HEK293 (cell line): ENCODE measurements around the gene DEDD.

ENCODE experiments used
- CTCF ChIA-PET: fragments of 350-600 bp; formaldehyde crosslinking; extraction: SDS; loops from one replicate; lab custom pipeline; 2021; ENCODE audit warnings: antibody characterized with exemption; lab: Yijun Ruan, JAX
- POLR2A ChIA-PET: fragments of 300-600 bp; formaldehyde crosslinking; extraction: SDS; loops from one replicate; lab custom pipeline; 2020; ENCODE audit warnings: antibody characterized with exemption, inconsistent platforms; lab: Yijun Ruan, JAX
- H3K27ac ChIP-seq: fragments of 200-500 bp; sonication (Bioruptor generic); 2 replicates; pipeline ENCODE4 v1.5.1; 2014; ENCODE audit warnings: low read depth, low read length, control low read depth, inconsistent platforms; ENCODE audit errors: extremely low read depth
- H3K36me3 ChIP-seq, 2 experiments: fragments of 200-500 bp in 1 of 2; sonication (Bioruptor generic) in 1 of 2; 1 replicate in 1 of 2; 2 replicates in 1 of 2; pipeline ENCODE4 v1.5.1; 2014 to 2017; ENCODE audit warnings: inconsistent platforms in 2 of 2, low read length in 2 of 2; ENCODE audit not compliant: control insufficient read depth in 2 of 2, insufficient read depth in 1 of 2
- H3K4me1 ChIP-seq: fragments of 200-500 bp; sonication (Bioruptor generic); 2 replicates; pipeline ENCODE4 v1.5.1; 2014; ENCODE audit warnings: mild to moderate bottlenecking, low read length, inconsistent platforms; ENCODE audit not compliant: control insufficient read depth, insufficient read depth
- H3K4me3 ChIP-seq: 2 replicates; pipeline ENCODE4 v1.5.1; 2011; ENCODE audit warnings: low read depth, mild to moderate bottlenecking, control low read depth, low read length, moderate library complexity
- H3K9me3 ChIP-seq: fragments of 200-500 bp; sonication (Bioruptor generic); 2 replicates; pipeline ENCODE4 v1.5.1; 2014; ENCODE audit warnings: low read depth, low read length, inconsistent platforms; ENCODE audit not compliant: control insufficient read depth, insufficient read depth
- GFI1B ChIP-seq: fragments of 450-650 bp; formaldehyde crosslinking; IDR thresholded peaks from 2 replicates; pipeline ENCODE4 v1.5.1; 2016; ENCODE audit warnings: missing biosample characterization, missing genetic modification characterization
- HOXA7 ChIP-seq: sonication (generic); formaldehyde crosslinking; IDR thresholded peaks from 2 replicates; pipeline ENCODE4 v1.8.1; 2022; ENCODE audit warnings: missing genetic modification reagents, borderline replicate concordance
- MYNN ChIP-seq: fragments of 450-650 bp; formaldehyde crosslinking; IDR thresholded peaks from 2 replicates; pipeline ENCODE4 v1.5.1; 2016; ENCODE audit warnings: missing biosample characterization, missing genetic modification characterization, borderline replicate concordance
- SETDB1 ChIP-seq: IDR thresholded peaks from one replicate; pipeline ENCODE4 v1.6.1; 2017; ENCODE audit warnings: mild to moderate bottlenecking, low read length, moderate library complexity, mixed read lengths; ENCODE audit not compliant: insufficient read length
- ZNF140 ChIP-seq: fragments of 450-650 bp; formaldehyde crosslinking; IDR thresholded peaks from 2 replicates; pipeline ENCODE4 v1.5.1; 2016; ENCODE audit warnings: missing biosample characterization, missing genetic modification characterization
- ZNF24 ChIP-seq: fragments of 450-650 bp; formaldehyde crosslinking; IDR thresholded peaks from 2 replicates; pipeline ENCODE4 v1.5.1; 2016; ENCODE audit warnings: missing biosample characterization, missing genetic modification characterization
- ZNF391 ChIP-seq: fragments of 450-650 bp; formaldehyde crosslinking; IDR thresholded peaks from 2 replicates; pipeline ENCODE4 v1.5.1; 2016; ENCODE audit warnings: low read depth, missing biosample characterization, missing genetic modification characterization, borderline replicate concordance
- ZNF433 ChIP-seq: fragments of 450-650 bp; formaldehyde crosslinking; IDR thresholded peaks from 2 replicates; pipeline ENCODE4 v1.5.1; 2016; ENCODE audit warnings: missing biosample characterization, missing genetic modification characterization, low read depth
- ZNF544 ChIP-seq: fragments of 450-650 bp; formaldehyde crosslinking; IDR thresholded peaks from 2 replicates; pipeline ENCODE4 v1.5.0; 2017; ENCODE audit warnings: missing biosample characterization, missing genetic modification characterization
- TF ChIP-seq, protein P1 (sequence below): fragments of 450-650 bp; formaldehyde crosslinking; IDR thresholded peaks from 2 replicates; pipeline ENCODE4 v1.5.1; 2016; ENCODE audit warnings: missing biosample characterization, missing genetic modification characterization
- TF ChIP-seq, protein P2 (sequence below): fragments of 450-650 bp; formaldehyde crosslinking; IDR thresholded peaks from 2 replicates; pipeline ENCODE4 v1.5.1; 2017; ENCODE audit warnings: missing biosample characterization, missing genetic modification characterization
- TF ChIP-seq, protein P3 (sequence below): fragments of 450-650 bp; formaldehyde crosslinking; IDR thresholded peaks from 2 replicates; pipeline ENCODE4 v1.5.1; 2016; ENCODE audit warnings: missing biosample characterization, missing genetic modification characterization
- TF ChIP-seq, protein P4 (sequence below): fragments of 450-650 bp; formaldehyde crosslinking; conservative IDR thresholded peaks from 2 replicates; pipeline ENCODE4 v1.5.1; 2016; ENCODE audit warnings: low read depth, missing biosample characterization, missing genetic modification characterization
- TF ChIP-seq, protein P5 (sequence below): fragments of 450-650 bp; IDR thresholded peaks from 2 replicates; pipeline ENCODE4 v1.5.1; 2018; ENCODE audit warnings: missing biosample characterization, missing genetic modification characterization
- TF ChIP-seq, protein P6 (sequence below): fragments of 450-650 bp; formaldehyde crosslinking; IDR thresholded peaks from 2 replicates; pipeline ENCODE4 v1.5.1; 2016; ENCODE audit warnings: missing biosample characterization, missing genetic modification characterization
- TF ChIP-seq, protein P7 (sequence below): fragments of 450-650 bp; formaldehyde crosslinking; IDR thresholded peaks from 2 replicates; pipeline ENCODE4 v1.5.1; 2016; ENCODE audit warnings: missing biosample characterization, missing genetic modification characterization, borderline replicate concordance

DEDD gene

DNA sequence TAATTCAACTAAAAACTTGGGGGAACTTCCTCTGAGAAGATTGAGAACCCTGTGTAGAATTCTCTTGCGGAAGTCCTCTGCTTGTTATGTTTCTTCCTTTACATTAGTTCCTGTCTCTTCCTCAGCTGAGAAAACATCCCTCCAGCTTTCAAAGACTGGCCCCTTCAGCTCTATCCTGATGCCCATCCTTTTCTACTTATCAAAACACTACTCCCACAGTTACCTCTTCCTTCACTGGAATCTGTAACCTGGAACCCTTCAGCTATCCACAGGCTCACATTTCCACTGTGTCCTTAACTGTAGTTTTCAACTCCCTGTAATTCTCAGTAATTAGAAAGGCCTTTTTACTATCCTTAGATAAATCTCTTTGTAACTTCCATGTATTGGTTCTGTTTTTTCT, 6.0 kb upstream of the DEDD start (continued):
- TF ChIP-seq, protein P1, sequence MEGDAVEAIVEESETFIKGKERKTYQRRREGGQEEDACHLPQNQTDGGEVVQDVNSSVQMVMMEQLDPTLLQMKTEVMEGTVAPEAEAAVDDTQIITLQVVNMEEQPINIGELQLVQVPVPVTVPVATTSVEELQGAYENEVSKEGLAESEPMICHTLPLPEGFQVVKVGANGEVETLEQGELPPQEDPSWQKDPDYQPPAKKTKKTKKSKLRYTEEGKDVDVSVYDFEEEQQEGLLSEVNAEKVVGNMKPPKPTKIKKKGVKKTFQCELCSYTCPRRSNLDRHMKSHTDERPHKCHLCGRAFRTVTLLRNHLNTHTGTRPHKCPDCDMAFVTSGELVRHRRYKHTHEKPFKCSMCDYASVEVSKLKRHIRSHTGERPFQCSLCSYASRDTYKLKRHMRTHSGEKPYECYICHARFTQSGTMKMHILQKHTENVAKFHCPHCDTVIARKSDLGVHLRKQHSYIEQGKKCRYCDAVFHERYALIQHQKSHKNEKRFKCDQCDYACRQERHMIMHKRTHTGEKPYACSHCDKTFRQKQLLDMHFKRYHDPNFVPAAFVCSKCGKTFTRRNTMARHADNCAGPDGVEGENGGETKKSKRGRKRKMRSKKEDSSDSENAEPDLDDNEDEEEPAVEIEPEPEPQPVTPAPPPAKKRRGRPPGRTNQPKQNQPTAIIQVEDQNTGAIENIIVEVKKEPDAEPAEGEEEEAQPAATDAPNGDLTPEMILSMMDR (tag by site-specific recombination), result no peak
- TF ChIP-seq HOXA7 (CRISPR knock-in tag) (no peak), ZNF140 (tag by site-specific recombination) (no peak)

DNA sequence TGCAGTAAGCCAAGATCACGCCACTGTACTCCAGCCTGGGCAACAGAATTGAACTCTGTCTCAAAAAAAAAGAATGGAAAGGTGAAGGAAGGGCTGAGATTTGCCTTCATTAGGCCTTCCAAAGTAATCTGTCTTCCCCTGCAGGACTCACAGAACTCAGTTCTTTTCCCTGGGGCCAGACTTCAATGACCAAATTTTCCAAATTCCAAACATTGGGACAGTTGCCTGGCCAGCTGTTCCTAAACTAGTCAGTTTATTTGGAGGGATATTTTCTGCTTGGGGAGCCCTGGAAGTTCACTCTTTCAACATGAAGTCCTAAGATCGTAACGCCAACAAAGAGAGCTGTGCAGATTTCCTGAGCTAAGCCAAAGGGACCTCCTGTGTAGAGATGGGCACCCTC, 5.4 kb upstream of the DEDD start:
- Histone ChIP-seq H3K27ac (no peak overlapping the region), H3K4me1 (no peaks in the 10 kb centered on the region), H3K4me3 (no peak overlapping the region), H3K36me3 (peaks cover 0 to 7% of the 10 kb centered on the region in 2 experiments; a peak in 2 of 3 replicates), H3K9me3 (no peaks in the 10 kb centered on the region)
- TF ChIP-seq MYNN (tag by site-specific recombination), result no peak
- TF ChIP-seq, protein P2, sequence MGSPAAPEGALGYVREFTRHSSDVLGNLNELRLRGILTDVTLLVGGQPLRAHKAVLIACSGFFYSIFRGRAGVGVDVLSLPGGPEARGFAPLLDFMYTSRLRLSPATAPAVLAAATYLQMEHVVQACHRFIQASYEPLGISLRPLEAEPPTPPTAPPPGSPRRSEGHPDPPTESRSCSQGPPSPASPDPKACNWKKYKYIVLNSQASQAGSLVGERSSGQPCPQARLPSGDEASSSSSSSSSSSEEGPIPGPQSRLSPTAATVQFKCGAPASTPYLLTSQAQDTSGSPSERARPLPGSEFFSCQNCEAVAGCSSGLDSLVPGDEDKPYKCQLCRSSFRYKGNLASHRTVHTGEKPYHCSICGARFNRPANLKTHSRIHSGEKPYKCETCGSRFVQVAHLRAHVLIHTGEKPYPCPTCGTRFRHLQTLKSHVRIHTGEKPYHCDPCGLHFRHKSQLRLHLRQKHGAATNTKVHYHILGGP (tag by site-specific recombination), result no peak
- ChIA-PET POLR2A (interaction anchor here (0.5 to 1.3 kb wide), 3 partner anchors 15 to 21 kb away, joined by 3 to 4 read pairs (median 3); partner anchors contain the start of genes NIT1 and PFDN2), CTCF (interaction anchor here (0.6 to 3.2 kb wide), 8 partner anchors 9 to 295 kb away, joined by 3 to 21 read pairs (median 4); partner anchors contain the start of gene KLHDC9)

DNA sequence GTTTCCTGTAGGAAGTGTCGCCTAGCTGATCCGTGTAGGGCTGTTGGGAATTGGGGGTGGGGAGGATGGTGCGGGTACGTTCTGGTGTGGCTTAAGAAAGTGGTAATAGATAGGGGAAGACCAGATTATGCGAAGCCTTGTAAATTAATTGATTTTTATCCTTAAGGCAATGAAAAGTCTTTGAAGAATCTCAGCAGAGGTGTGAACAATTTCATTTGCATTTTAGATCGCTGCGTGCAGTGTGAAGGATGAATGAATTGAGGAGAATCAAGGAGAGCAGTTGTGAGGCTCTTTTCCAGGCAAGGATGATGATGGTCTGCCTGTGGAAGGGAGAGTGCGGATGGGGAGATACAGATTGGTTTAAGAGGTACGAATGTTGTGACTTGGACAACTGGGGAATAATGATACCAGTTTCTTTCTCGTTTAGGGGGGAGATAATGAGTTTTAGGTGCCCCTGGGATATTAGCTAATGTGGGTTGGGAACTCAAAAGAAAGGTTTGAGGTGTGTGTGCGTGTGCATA, 813 bp upstream of the DEDD start:
- Histone ChIP-seq H3K9me3 (no peaks in the 10 kb centered on the region), H3K27ac (peak overlapping the region; percentile 91), H3K4me1 (0 out of 2 replicates have a peak, but pooled peaks cover 2% of the 10 kb centered on the region), H3K36me3 (peaks cover 0 to 27% of the 10 kb centered on the region in 2 experiments; a peak in 2 of 3 replicates), H3K4me3 (peak overlapping the region; percentile 84)
- ChIA-PET POLR2A (interaction anchor here (0.6 to 3.8 kb wide), 14 partner anchors 8 to 693 kb away, joined by 3 to 28 read pairs (median 6); partner anchors contain the start of genes NIT1, PFDN2, PPOX and TOMM40L), CTCF (interaction anchor here (0.9 to 1.9 kb wide), 4 partner anchors 14 to 36 kb away, joined by 3 to 6 read pairs (median 4); no protein-coding TSS in a partner anchor)
- TF ChIP-seq ZNF544 (tag by site-specific recombination), result no peak
- TF ChIP-seq SETDB1, result no peak
- TF ChIP-seq, protein P3, sequence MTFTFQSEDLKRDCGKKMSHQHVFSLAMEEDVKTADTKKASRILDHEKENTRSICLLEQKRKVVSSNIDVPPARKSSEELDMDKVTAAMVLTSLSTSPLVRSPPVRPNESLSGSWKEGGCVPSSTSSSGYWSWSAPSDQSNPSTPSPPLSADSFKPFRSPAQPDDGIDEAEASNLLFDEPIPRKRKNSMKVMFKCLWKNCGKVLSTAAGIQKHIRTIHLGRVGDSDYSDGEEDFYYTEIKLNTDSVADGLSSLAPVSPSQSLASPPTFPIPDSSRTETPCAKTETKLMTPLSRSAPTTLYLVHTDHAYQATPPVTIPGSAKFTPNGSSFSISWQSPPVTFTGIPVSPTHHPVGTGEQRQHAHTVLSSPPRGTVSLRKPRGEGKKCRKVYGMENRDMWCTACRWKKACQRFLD (tag by site-specific recombination), result no peak
- TF ChIP-seq, protein P4, sequence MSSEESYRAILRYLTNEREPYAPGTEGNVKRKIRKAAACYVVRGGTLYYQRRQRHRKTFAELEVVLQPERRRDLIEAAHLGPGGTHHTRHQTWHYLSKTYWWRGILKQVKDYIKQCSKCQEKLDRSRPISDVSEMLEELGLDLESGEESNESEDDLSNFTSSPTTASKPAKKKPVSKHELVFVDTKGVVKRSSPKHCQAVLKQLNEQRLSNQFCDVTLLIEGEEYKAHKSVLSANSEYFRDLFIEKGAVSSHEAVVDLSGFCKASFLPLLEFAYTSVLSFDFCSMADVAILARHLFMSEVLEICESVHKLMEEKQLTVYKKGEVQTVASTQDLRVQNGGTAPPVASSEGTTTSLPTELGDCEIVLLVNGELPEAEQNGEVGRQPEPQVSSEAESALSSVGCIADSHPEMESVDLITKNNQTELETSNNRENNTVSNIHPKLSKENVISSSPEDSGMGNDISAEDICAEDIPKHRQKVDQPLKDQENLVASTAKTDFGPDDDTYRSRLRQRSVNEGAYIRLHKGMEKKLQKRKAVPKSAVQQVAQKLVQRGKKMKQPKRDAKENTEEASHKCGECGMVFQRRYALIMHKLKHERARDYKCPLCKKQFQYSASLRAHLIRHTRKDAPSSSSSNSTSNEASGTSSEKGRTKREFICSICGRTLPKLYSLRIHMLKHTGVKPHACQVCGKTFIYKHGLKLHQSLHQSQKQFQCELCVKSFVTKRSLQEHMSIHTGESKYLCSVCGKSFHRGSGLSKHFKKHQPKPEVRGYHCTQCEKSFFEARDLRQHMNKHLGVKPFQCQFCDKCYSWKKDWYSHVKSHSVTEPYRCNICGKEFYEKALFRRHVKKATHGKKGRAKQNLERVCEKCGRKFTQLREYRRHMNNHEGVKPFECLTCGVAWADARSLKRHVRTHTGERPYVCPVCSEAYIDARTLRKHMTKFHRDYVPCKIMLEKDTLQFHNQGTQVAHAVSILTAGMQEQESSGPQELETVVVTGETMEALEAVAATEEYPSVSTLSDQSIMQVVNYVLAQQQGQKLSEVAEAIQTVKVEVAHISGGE (tag by site-specific recombination), result peak; percentile 73
- no peak for TF ChIP-seq ZNF433 (tag by site-specific recombination)
- TF ChIP-seq ZNF391 (tag by site-specific recombination), result no peak
- no peak for TF ChIP-seq GFI1B (tag by site-specific recombination)
- TF ChIP-seq, protein P5, sequence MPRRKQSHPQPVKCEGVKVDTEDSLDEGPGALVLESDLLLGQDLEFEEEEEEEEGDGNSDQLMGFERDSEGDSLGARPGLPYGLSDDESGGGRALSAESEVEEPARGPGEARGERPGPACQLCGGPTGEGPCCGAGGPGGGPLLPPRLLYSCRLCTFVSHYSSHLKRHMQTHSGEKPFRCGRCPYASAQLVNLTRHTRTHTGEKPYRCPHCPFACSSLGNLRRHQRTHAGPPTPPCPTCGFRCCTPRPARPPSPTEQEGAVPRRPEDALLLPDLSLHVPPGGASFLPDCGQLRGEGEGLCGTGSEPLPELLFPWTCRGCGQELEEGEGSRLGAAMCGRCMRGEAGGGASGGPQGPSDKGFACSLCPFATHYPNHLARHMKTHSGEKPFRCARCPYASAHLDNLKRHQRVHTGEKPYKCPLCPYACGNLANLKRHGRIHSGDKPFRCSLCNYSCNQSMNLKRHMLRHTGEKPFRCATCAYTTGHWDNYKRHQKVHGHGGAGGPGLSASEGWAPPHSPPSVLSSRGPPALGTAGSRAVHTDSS, result peak; percentile 38; the same call in 1 of the 2 replicates
- TF ChIP-seq, protein P6, sequence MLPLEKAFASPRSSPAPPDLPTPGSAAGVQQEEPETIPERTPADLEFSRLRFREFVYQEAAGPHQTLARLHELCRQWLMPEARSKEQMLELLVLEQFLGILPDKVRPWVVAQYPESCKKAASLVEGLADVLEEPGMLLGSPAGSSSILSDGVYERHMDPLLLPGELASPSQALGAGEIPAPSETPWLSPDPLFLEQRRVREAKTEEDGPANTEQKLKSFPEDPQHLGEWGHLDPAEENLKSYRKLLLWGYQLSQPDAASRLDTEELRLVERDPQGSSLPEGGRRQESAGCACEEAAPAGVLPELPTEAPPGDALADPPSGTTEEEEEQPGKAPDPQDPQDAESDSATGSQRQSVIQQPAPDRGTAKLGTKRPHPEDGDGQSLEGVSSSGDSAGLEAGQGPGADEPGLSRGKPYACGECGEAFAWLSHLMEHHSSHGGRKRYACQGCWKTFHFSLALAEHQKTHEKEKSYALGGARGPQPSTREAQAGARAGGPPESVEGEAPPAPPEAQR (tag by site-specific recombination), result no peak
- 0 out of 2 replicates have a peak, but pooled peaks have one; percentile 13 for TF ChIP-seq ZNF24 (tag by site-specific recombination)
- TF ChIP-seq, protein P7, sequence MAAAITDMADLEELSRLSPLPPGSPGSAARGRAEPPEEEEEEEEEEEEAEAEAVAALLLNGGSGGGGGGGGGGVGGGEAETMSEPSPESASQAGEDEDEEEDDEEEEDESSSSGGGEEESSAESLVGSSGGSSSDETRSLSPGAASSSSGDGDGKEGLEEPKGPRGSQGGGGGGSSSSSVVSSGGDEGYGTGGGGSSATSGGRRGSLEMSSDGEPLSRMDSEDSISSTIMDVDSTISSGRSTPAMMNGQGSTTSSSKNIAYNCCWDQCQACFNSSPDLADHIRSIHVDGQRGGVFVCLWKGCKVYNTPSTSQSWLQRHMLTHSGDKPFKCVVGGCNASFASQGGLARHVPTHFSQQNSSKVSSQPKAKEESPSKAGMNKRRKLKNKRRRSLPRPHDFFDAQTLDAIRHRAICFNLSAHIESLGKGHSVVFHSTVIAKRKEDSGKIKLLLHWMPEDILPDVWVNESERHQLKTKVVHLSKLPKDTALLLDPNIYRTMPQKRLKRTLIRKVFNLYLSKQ (tag by site-specific recombination), result no peak
